Endodermal cell (in vitro differentiated cells): ENCODE results near the gene HHATL. TPM values are rescaled to one million over a fixed set of nuclear protein-coding genes. Genes with fewer than 3 reads are reported as not detected.

Source experiments
- DNase-seq: peaks from one replicate; pipeline ENCODE4 v3.0.0-alpha.2; 2017
- H3K27ac ChIP-seq: 2 replicates; pipeline ENCODE4 v1.5.1; 2013; ENCODE audit warnings: mild to moderate bottlenecking, low read depth, low read length, moderate library complexity
- H3K27me3 ChIP-seq: 2 replicates; pipeline ENCODE4 v1.6.1; 2013; ENCODE audit warnings: mild to moderate bottlenecking, low read length, moderate library complexity; ENCODE audit not compliant: insufficient read depth, control insufficient read depth, poor library complexity, severe bottlenecking
- H3K36me3 ChIP-seq: 2 replicates; pipeline ENCODE4 v1.7.0; 2013; ENCODE audit warnings: mild to moderate bottlenecking, low read length, moderate library complexity; ENCODE audit not compliant: control insufficient read depth, insufficient read depth
- H3K4me1 ChIP-seq: one replicate; pipeline ENCODE4 v1.7.0; 2013; ENCODE audit warnings: low read length; ENCODE audit not compliant: control insufficient read depth, insufficient read depth
- H3K4me3 ChIP-seq: 2 replicates; pipeline ENCODE4 v1.5.1; 2013; ENCODE audit warnings: mild to moderate bottlenecking, low read length, moderate library complexity
- H3K9ac ChIP-seq: 2 replicates; pipeline ENCODE4 v1.6.1; 2013; ENCODE audit warnings: mild to moderate bottlenecking, low read length, moderate library complexity; ENCODE audit not compliant: poor library complexity, severe bottlenecking; ENCODE audit errors: extremely low read depth
- H3K9me3 ChIP-seq: 2 replicates; pipeline ENCODE4 v1.6.1; 2013; ENCODE audit warnings: mild to moderate bottlenecking, low read length, moderate library complexity; ENCODE audit not compliant: control insufficient read depth
- H3K27ac Mint-ChIP-seq: 2 replicates; pipeline ENCODE4 v1.8.0; 2020; ENCODE audit warnings: mixed read lengths
- H3K27me3 Mint-ChIP-seq: 2 replicates; pipeline ENCODE4 v1.8.0; 2021; ENCODE audit warnings: mild to moderate bottlenecking, mixed read lengths; ENCODE audit not compliant: insufficient read depth
- H3K36me3 Mint-ChIP-seq: 2 replicates; pipeline ENCODE4 v1.8.0; 2020; ENCODE audit warnings: low read depth, mixed read lengths
- H3K4me1 Mint-ChIP-seq: 2 replicates; pipeline ENCODE4 v1.8.0; 2020; ENCODE audit warnings: mixed read lengths
- H3K4me3 Mint-ChIP-seq: 2 replicates; pipeline ENCODE4 v1.8.0; 2020; ENCODE audit warnings: mild to moderate bottlenecking, moderate library complexity, mixed read lengths
- H3K9me3 Mint-ChIP-seq: 2 replicates; pipeline ENCODE4 v1.8.0; 2020; ENCODE audit warnings: mild to moderate bottlenecking, mixed read lengths
- CTCF ChIP-seq: fragments of 200-600 bp; sonication (generic); conservative IDR thresholded peaks from 2 replicates; pipeline ENCODE4 v1.5.0; 2021; ENCODE audit warnings: antibody characterized with exemption, mild to moderate bottlenecking
- WGBS, 2 experiments: methylation state at CpG; one replicate each; pipeline versions ENCODE4 v1.1.5 to v1.1.7; 2013; ENCODE audit warnings: missing lambda C conversion rate in 2 of 2, mixed read lengths in 1 of 2; ENCODE audit not compliant: insufficient coverage in 1 of 2, insufficient read length in 1 of 2; 5-methylcytosine and 5-hydroxymethylcytosine counted together
- total RNA-seq, 2 donors: library from RNA; stranded (reverse); fragmentation: NEBNext Ultra II Directional in 1 of 2; extraction: Animal tissue kit (Norgen Biotek cat#: 25700) in 1 of 2; gene quantifications; 2 replicates in 1 of 2; 3 replicates in 1 of 2; pipeline ENCODE4 v1.2.1, GENCODE V29; 2021

The HHATL gene
- total RNA-seq, 2 donors from 2014 or later = not detected

- peaks cover 11% of the 10 kb centered on the region for H3K4me1 Mint-ChIP-seq
- Histone ChIP-seq H3K9me3 (no peaks in the 10 kb centered on the region), H3K27me3 (no peaks in the 10 kb centered on the region), H3K36me3 (no peaks in the 10 kb centered on the region), H3K4me3 (no peak overlapping the region), H3K4me1 (peaks cover 3% of the 10 kb centered on the region), H3K27ac (no peak overlapping the region), H3K9ac (no peak overlapping the region)
- no peak overlapping the region for H3K4me3 Mint-ChIP-seq
- no peaks in the 10 kb centered on the region for H3K9me3 Mint-ChIP-seq
- no peaks in the 10 kb centered on the region for H3K27me3 Mint-ChIP-seq
- no peak for TF ChIP-seq CTCF
- no peaks in the 10 kb centered on the region for H3K36me3 Mint-ChIP-seq
- no peak for DNase-seq
- H3K27ac Mint-ChIP-seq = no peak overlapping the region
- WGBS, 2 experiments = 93 to 94% methylated on average over 26 to 34 of the region's 34 CpGs
Observed at GRCh38 chr3:42658091-42658770, 44.4 kb downstream of the HHATL start.

- whole genome bisulfite sequencing, 2 experiments = 78 to 84% methylated on average over 3 to 4 of the region's 4 CpGs
- H3K36me3 ChIP-seq = no peaks in the 10 kb centered on the region
- no peak overlapping the region for H3K4me3 Mint-ChIP-seq
Observed at GRCh38 chr3:42657675-42658074, 44.9 kb downstream of the HHATL start.

GRCh38 chr3:42656680-42657610 is 45.7 kb downstream of the HHATL start:
- Histone ChIP-seq H3K36me3 (no peaks in the 10 kb centered on the region), H3K9me3 (no peaks in the 10 kb centered on the region), H3K27ac (no peak overlapping the region), H3K9ac (no peak overlapping the region), H3K4me3 (no peak overlapping the region), H3K27me3 (no peaks in the 10 kb centered on the region), H3K4me1 (peaks cover 10% of the 10 kb centered on the region)
- peaks cover 20% of the 10 kb centered on the region for H3K4me1 Mint-ChIP-seq
- no peaks in the 10 kb centered on the region for H3K36me3 Mint-ChIP-seq
- H3K27ac Mint-ChIP-seq = no peak overlapping the region
- WGBS, 2 experiments = 94 to 95% methylated on average over 5 to 9 of the region's 9 CpGs
- H3K9me3 Mint-ChIP-seq = no peaks in the 10 kb centered on the region
- H3K27me3 Mint-ChIP-seq = no peaks in the 10 kb centered on the region
- H3K4me3 Mint-ChIP-seq = no peak overlapping the region
- no peak for TF ChIP-seq CTCF
- DNase-seq = no peak

More at GRCh38 chr3:42657675-42658074, 44.9 kb downstream of the HHATL start:
- H3K9me3 Mint-ChIP-seq = no peaks in the 10 kb centered on the region
- Histone ChIP-seq H3K27me3 (no peaks in the 10 kb centered on the region), H3K4me3 (no peak overlapping the region), H3K9me3 (no peaks in the 10 kb centered on the region), H3K9ac (no peak overlapping the region), H3K27ac (no peak overlapping the region), H3K4me1 (peaks cover 9% of the 10 kb centered on the region)
- H3K36me3 Mint-ChIP-seq = no peaks in the 10 kb centered on the region
- no peak for TF ChIP-seq CTCF
- no peaks in the 10 kb centered on the region for H3K27me3 Mint-ChIP-seq
- no peak overlapping the region for H3K27ac Mint-ChIP-seq
- DNase-seq = no peak
- peaks cover 15% of the 10 kb centered on the region for H3K4me1 Mint-ChIP-seq
